Liver (tissue), 9 donors: ENCODE measurements around the gene DNAH8. TPM values are rescaled to one million over a fixed set of nuclear protein-coding genes. Genes with fewer than 3 reads are reported as not detected.

Source experiments
- DNase-seq: peaks from one replicate; pipeline ENCODE4 v3.0.0-alpha.2; 2017; ENCODE audit warnings: low spot score
- H3K27ac ChIP-seq, 2 donors: one replicate each; pipeline ENCODE4 v1.7.0; 2013; ENCODE audit warnings: inconsistent platforms in 2 of 2, low read length in 2 of 2, control low read depth in 1 of 2, low read depth in 1 of 2, mild to moderate bottlenecking in 1 of 2
- H3K27me3 ChIP-seq, 4 donors: one replicate each; pipeline versions ENCODE4 v1.6.1 to v1.7.0; 2013; ENCODE audit warnings: low read length in 3 of 4, inconsistent platforms in 1 of 4, mild to moderate bottlenecking in 1 of 4, moderate library complexity in 1 of 4; ENCODE audit not compliant: control insufficient read depth in 4 of 4, insufficient read depth in 4 of 4
- H3K36me3 ChIP-seq, 4 donors: one replicate each; pipeline versions ENCODE4 v1.6.1 to v1.7.0; 2013; ENCODE audit warnings: low read length in 3 of 4, mild to moderate bottlenecking in 3 of 4, low read depth in 1 of 4, moderate library complexity in 1 of 4; ENCODE audit not compliant: control insufficient read depth in 4 of 4, insufficient read depth in 3 of 4
- H3K4me1 ChIP-seq, 4 donors: one replicate each; pipeline versions ENCODE4 v1.6.1 to v1.7.0; 2013; ENCODE audit warnings: low read length in 3 of 4, mild to moderate bottlenecking in 3 of 4, moderate library complexity in 1 of 4; ENCODE audit not compliant: control insufficient read depth in 4 of 4, insufficient read depth in 4 of 4
- H3K4me3 ChIP-seq, 3 donors: one replicate each; pipeline versions ENCODE4 v1.6.1 to v1.7.0; 2013; ENCODE audit warnings: low read length in 3 of 3, control low read depth in 1 of 3, low read depth in 1 of 3, mild to moderate bottlenecking in 1 of 3
- H3K9ac ChIP-seq, 2 donors: one replicate each; pipeline ENCODE4 v1.7.0; 2013; ENCODE audit warnings: low read length in 2 of 2, mild to moderate bottlenecking in 2 of 2, moderate library complexity in 2 of 2, control low read depth in 1 of 2, low read depth in 1 of 2
- H3K9me3 ChIP-seq, 4 donors: one replicate each; pipeline versions ENCODE4 v1.6.1 to v1.7.0; 2013; ENCODE audit warnings: low read length in 3 of 4; ENCODE audit not compliant: control insufficient read depth in 4 of 4
- EGR1 ChIP-seq, 2 donors: IDR thresholded peaks; 2 replicates each; pipeline ENCODE4 v1.6.1; 2016 to 2018; ENCODE audit warnings: antibody characterized with exemption in 2 of 2, low read depth in 2 of 2
- FOXA1 ChIP-seq: IDR thresholded peaks from 2 replicates; pipeline ENCODE4 v1.6.1; 2016; ENCODE audit warnings: antibody characterized with exemption
- FOXA2 ChIP-seq: IDR thresholded peaks from 2 replicates; pipeline ENCODE4 v1.6.1; 2016; ENCODE audit warnings: antibody characterized with exemption
- HNF4A ChIP-seq, 2 donors: conservative IDR thresholded peaks; 2 replicates each; pipeline ENCODE4 v1.6.1; 2016; ENCODE audit warnings: antibody characterized with exemption in 2 of 2, mild to moderate bottlenecking in 2 of 2
- HNF4G ChIP-seq: IDR thresholded peaks from 2 replicates; pipeline ENCODE4 v1.6.1; 2016; ENCODE audit warnings: antibody characterized with exemption
- JUND ChIP-seq, 2 donors: IDR thresholded peaks; 2 replicates each; pipeline ENCODE4 v1.6.1; 2016; ENCODE audit warnings: antibody characterized with exemption in 2 of 2
- NR2F2 ChIP-seq: IDR thresholded peaks from 2 replicates; pipeline ENCODE4 v1.6.1; 2016; ENCODE audit warnings: antibody characterized with exemption
- RXRA ChIP-seq, 2 donors: IDR thresholded peaks; 2 replicates each; pipeline ENCODE4 v1.6.1; 2017 to 2018; ENCODE audit warnings: antibody characterized with exemption in 2 of 2, mild to moderate bottlenecking in 1 of 2
- SP1 ChIP-seq: IDR thresholded peaks from 2 replicates; pipeline ENCODE4 v1.6.1; 2018; ENCODE audit warnings: antibody characterized with exemption, mild to moderate bottlenecking
- TAF1 ChIP-seq: conservative IDR thresholded peaks from 2 replicates; pipeline ENCODE4 v1.6.1; 2016; ENCODE audit warnings: antibody characterized with exemption, mild to moderate bottlenecking
- YY1 ChIP-seq: IDR thresholded peaks from 2 replicates; pipeline ENCODE4 v1.6.1; 2016; ENCODE audit warnings: antibody characterized with exemption, mild to moderate bottlenecking
- WGBS: extraction: QIAGEN DNeasy Blood & Tissue Kit; methylation state at CpG from one replicate; pipeline ENCODE4 v1.1.7; 2013; 5-methylcytosine and 5-hydroxymethylcytosine counted together
- polyA plus RNA-seq, 2 donors: library from polyadenylated mRNA; stranded (reverse) in 1 of 2; unstranded in 1 of 2; fragments of 200-250 nt in 1 of 2; fragments of >200 nt in 1 of 2; fragmentation: Nextera tagmentation in 1 of 2; extraction: Ambion mirVana in 1 of 2; gene quantifications; one replicate each; pipeline versions ENCODE4 v1.2.1 to v1.2.3, GENCODE V29; 2013 to 2015
- total RNA-seq, 2 donors: library from RNA; depleted of rRNA; stranded (reverse); fragments of >200 nt; gene quantifications; one replicate each; pipeline ENCODE4 v1.2.3, GENCODE V29; 2014
- TF ChIP-seq, protein P1 (sequence below): IDR thresholded peaks from 2 replicates; pipeline ENCODE4 v1.6.1; 2016; ENCODE audit warnings: antibody characterized with exemption
- TF ChIP-seq, protein P2 (sequence below): fragments of 150-350 bp; IDR thresholded peaks from 2 replicates; pipeline ENCODE4 v1.5.1; 2017; ENCODE audit warnings: improper control_type of control experiment, low read depth, low read length; ENCODE audit not compliant: missing input control
- TF ChIP-seq, protein P3 (sequence below): IDR thresholded peaks from 2 replicates; pipeline ENCODE4 v1.6.1; 2016; ENCODE audit warnings: antibody characterized with exemption
- TF ChIP-seq, protein P4 (sequence below): IDR thresholded peaks from 2 replicates; pipeline ENCODE4 v1.6.1; 2016; ENCODE audit warnings: antibody characterized with exemption
- TF ChIP-seq, protein P5 (sequence below): IDR thresholded peaks from 2 replicates; pipeline ENCODE4 v1.6.1; 2016; ENCODE audit warnings: antibody characterized with exemption, mild to moderate bottlenecking
- donor health status: healthy.
- donor health status: healthy.
- donor health status: healthy.
- donor health status: healthy.
- donor health status: healthy.

DNAH8 gene
- total and polyA plus RNA-seq, 4 donors, result under 0.01 to 0.05 TPM; not detected in 2

DNA sequence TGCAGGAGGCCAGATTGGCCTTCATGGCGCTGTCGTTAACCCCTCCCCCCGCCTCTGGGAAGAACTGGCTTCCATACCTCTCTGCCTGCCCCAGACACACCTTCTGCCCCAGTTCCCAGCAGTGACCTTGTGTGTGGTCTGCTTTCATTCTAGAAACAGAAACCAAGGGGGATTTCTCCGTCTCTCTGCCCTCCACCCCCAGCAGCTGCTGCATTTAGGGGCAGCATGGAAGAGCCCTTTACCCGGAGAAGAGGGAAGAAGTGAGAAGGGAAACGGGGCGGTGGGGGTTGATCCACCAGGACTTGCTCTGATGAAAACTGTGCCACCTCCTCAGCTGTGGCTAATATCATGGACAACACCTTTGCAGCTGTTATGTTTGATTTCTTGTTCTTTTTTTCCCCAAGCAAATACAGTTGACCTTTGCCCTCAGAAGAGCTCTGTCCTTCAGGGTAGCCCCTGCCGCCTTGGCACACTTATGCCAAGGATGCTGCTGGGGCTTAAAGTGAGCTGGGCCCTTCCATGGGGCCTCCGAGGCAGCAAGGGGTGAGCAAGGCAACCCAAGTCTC is 339.5 kb downstream of the DNAH8 start:
- no peak overlapping the region for H3K4me3 ChIP-seq
- peaks cover 0 to under 1% (median 0%) of the 10 kb centered on the region in 4 donors for H3K27me3 ChIP-seq
- TF ChIP-seq YY1, result no peak
- TF ChIP-seq EGR1 (IDR thresholded peaks at IDR 0.05; ENCODE audit: low read depth in 2 of 2), result no peak
- no peak for TF ChIP-seq SP1
- TF ChIP-seq JUND (IDR thresholded peaks at IDR 0.05), result no peak
- TF ChIP-seq TAF1, result no peak
- no peak for TF ChIP-seq RXRA (IDR thresholded peaks at IDR 0.05)
- TF ChIP-seq NR2F2, result no peak
- TF ChIP-seq, protein P1, sequence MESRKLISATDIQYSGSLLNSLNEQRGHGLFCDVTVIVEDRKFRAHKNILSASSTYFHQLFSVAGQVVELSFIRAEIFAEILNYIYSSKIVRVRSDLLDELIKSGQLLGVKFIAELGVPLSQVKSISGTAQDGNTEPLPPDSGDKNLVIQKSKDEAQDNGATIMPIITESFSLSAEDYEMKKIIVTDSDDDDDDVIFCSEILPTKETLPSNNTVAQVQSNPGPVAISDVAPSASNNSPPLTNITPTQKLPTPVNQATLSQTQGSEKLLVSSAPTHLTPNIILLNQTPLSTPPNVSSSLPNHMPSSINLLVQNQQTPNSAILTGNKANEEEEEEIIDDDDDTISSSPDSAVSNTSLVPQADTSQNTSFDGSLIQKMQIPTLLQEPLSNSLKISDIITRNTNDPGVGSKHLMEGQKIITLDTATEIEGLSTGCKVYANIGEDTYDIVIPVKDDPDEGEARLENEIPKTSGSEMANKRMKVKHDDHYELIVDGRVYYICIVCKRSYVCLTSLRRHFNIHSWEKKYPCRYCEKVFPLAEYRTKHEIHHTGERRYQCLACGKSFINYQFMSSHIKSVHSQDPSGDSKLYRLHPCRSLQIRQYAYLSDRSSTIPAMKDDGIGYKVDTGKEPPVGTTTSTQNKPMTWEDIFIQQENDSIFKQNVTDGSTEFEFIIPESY, result no peak
- no peak for TF ChIP-seq HNF4G
- no peak for TF ChIP-seq HNF4A (conservative IDR thresholded peaks at IDR 0.05)
- TF ChIP-seq, protein P2, sequence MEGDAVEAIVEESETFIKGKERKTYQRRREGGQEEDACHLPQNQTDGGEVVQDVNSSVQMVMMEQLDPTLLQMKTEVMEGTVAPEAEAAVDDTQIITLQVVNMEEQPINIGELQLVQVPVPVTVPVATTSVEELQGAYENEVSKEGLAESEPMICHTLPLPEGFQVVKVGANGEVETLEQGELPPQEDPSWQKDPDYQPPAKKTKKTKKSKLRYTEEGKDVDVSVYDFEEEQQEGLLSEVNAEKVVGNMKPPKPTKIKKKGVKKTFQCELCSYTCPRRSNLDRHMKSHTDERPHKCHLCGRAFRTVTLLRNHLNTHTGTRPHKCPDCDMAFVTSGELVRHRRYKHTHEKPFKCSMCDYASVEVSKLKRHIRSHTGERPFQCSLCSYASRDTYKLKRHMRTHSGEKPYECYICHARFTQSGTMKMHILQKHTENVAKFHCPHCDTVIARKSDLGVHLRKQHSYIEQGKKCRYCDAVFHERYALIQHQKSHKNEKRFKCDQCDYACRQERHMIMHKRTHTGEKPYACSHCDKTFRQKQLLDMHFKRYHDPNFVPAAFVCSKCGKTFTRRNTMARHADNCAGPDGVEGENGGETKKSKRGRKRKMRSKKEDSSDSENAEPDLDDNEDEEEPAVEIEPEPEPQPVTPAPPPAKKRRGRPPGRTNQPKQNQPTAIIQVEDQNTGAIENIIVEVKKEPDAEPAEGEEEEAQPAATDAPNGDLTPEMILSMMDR, result no peak
- no peak for TF ChIP-seq FOXA2
- 78% methylated on average over 9 of the region's 9 CpGs for WGBS
- no peaks in the 10 kb centered on the region for H3K9me3 ChIP-seq
- no peak for DNase-seq
- H3K27ac ChIP-seq, result no peak overlapping the region
- no peaks in the 10 kb centered on the region for H3K36me3 ChIP-seq
- H3K9ac ChIP-seq, result no peak overlapping the region
- no peaks in the 10 kb centered on the region for H3K4me1 ChIP-seq

DNA sequence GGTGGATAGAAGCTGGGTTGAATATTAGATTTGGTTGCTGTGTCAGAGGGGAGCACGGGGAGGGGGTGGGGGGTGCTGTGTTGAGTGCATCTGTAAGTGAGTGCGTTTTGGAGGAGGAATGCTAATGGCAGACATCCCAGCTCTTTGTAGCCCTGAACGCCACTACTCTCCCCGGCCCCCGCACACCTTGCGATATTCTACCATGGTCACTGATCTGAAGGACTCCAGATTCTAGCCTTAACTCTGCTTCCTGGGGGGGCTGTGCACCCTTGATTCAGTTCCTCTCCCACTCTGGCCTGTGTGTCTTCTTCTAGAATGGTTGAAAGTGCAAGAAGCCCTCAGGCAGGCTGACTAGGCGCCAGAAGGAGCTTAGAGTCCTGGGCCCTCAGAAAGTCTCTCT is 340.6 kb downstream of the DNAH8 start:
- DNase-seq, result no peak
- 92% methylated on average over 7 of the region's 7 CpGs for WGBS
- TF ChIP-seq FOXA1, result no peak
- TF ChIP-seq YY1, result no peak
- no peak for TF ChIP-seq JUND (IDR thresholded peaks at IDR 0.05)
- TF ChIP-seq, protein P3, sequence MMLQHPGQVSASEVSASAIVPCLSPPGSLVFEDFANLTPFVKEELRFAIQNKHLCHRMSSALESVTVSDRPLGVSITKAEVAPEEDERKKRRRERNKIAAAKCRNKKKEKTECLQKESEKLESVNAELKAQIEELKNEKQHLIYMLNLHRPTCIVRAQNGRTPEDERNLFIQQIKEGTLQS, result no peak
- TF ChIP-seq RXRA (IDR thresholded peaks at IDR 0.05), result no peak
- TF ChIP-seq, protein P4, sequence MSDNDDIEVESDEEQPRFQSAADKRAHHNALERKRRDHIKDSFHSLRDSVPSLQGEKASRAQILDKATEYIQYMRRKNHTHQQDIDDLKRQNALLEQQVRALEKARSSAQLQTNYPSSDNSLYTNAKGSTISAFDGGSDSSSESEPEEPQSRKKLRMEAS, result no peak
- TF ChIP-seq HNF4G, result no peak
- TF ChIP-seq NR2F2, result no peak
- TF ChIP-seq FOXA2, result no peak
- TF ChIP-seq SP1, result no peak
- no peak for TF ChIP-seq EGR1 (IDR thresholded peaks at IDR 0.05; ENCODE audit: low read depth in 2 of 2)
- no peak for TF ChIP-seq HNF4A (conservative IDR thresholded peaks at IDR 0.05)
- TF ChIP-seq, protein P1, result no peak
- TF ChIP-seq, protein P2, result no peak
- TF ChIP-seq TAF1, result no peak
- TF ChIP-seq, protein P5, sequence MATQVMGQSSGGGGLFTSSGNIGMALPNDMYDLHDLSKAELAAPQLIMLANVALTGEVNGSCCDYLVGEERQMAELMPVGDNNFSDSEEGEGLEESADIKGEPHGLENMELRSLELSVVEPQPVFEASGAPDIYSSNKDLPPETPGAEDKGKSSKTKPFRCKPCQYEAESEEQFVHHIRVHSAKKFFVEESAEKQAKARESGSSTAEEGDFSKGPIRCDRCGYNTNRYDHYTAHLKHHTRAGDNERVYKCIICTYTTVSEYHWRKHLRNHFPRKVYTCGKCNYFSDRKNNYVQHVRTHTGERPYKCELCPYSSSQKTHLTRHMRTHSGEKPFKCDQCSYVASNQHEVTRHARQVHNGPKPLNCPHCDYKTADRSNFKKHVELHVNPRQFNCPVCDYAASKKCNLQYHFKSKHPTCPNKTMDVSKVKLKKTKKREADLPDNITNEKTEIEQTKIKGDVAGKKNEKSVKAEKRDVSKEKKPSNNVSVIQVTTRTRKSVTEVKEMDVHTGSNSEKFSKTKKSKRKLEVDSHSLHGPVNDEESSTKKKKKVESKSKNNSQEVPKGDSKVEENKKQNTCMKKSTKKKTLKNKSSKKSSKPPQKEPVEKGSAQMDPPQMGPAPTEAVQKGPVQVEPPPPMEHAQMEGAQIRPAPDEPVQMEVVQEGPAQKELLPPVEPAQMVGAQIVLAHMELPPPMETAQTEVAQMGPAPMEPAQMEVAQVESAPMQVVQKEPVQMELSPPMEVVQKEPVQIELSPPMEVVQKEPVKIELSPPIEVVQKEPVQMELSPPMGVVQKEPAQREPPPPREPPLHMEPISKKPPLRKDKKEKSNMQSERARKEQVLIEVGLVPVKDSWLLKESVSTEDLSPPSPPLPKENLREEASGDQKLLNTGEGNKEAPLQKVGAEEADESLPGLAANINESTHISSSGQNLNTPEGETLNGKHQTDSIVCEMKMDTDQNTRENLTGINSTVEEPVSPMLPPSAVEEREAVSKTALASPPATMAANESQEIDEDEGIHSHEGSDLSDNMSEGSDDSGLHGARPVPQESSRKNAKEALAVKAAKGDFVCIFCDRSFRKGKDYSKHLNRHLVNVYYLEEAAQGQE, result no peak

More for the DNA sequence above, 340.6 kb downstream of the DNAH8 start:
- Histone ChIP-seq H3K9me3 (no peaks in the 10 kb centered on the region), H3K27ac (no peak overlapping the region), H3K36me3 (no peaks in the 10 kb centered on the region), H3K27me3 (no peaks in the 10 kb centered on the region), H3K4me3 (no peak overlapping the region), H3K4me1 (no peaks in the 10 kb centered on the region), H3K9ac (no peak overlapping the region)
